ENCODE measurements around the gene SYCE1L. TPM values are rescaled to one million over a fixed set of nuclear protein-coding genes. Genes with fewer than 3 reads are reported as not detected.
"Not testable (repeated sequence)": the region's sequence is repeated elsewhere in the genome, so short reads cannot be mapped to it uniquely, and the experiment has no call there.

SYCE1L gene
- total RNA-seq, 1 experiment from 2014 or later = not detected

DNA sequence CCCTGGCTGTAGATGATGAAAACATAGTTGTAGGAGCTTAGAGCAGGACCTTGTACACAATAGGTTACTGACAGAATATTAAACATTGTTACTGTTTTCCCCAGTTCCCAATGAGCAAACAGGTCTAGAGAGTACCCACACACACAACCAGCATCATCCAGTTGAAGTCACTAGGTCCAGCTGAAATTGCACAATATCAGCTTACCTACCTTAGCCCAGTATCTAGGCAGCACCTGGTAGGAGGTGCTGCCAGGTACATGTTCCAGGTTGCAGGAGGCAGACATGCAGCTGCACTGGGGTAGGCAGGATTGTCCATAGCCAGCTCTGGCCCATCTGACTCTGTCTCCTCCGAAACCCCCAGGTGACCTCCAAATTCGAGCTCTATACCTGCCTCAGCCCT lies 1.5 kb upstream of the SYCE1L start:
- no peak for DNase-seq (ENCODE audit: low spot score)

DNA sequence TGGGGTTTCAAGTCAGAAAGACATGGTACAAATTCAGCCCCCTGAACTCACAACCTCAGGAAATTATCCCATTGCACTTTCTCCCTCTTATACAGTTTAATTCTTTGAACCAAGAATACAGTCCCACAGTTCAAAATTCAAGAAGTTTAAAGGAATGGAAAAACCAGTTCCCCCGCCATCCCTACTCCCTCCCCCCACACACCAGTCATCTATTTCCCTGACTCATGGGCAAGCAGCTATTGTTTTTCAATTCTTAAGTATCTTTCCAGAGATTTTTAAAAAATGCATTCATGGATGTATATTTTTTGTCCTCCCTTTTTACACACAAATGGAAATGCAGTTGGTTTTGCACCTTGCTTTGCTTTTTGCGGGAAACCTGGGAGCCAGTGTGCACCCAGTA lies 7.3 kb downstream of the SYCE1L start:
- no peak for DNase-seq (ENCODE audit: low spot score)

DNA sequence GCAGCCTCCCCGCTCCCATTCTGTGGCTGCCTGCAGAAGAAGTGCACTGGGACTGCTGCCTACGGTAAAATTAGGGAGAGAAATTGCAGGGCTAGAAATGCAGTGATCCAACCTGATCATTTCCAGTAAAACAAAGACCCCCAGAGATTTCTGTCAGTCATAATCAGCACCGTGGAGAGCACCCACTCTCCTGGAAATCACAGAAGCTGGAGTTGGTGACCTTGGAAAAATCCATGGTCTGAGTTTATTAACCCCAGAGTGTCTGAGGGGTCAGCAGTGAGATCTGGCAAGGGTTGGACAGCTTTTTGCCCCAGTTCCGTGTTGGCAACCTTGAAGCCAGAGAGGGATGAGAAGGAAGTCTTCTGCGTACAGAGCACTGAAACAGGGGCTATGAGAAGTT lies 7.8 kb downstream of the SYCE1L start:
- no peak for DNase-seq (ENCODE audit: low spot score)

DNA sequence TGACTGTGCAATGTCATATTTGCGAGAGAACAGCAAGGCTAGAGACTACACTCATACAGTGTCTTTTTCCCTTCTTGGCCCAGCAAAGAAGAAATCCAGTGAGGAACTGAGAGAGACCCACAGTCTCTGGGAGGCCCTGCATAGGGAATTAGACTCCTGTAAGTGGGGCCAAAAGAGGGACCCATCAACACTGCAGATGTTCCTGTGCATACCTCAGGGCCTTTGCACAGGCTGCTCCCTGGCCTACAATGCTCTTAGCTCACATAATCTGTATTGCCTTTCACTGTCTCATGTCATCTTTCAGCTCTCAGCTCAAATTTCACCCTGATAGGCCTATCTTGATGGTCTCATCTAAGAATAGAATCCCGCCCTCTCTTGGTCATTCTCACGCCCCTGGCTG lies 9.2 kb downstream of the SYCE1L start:
- DNase-seq (ENCODE audit: low spot score) = no peak

DNA sequence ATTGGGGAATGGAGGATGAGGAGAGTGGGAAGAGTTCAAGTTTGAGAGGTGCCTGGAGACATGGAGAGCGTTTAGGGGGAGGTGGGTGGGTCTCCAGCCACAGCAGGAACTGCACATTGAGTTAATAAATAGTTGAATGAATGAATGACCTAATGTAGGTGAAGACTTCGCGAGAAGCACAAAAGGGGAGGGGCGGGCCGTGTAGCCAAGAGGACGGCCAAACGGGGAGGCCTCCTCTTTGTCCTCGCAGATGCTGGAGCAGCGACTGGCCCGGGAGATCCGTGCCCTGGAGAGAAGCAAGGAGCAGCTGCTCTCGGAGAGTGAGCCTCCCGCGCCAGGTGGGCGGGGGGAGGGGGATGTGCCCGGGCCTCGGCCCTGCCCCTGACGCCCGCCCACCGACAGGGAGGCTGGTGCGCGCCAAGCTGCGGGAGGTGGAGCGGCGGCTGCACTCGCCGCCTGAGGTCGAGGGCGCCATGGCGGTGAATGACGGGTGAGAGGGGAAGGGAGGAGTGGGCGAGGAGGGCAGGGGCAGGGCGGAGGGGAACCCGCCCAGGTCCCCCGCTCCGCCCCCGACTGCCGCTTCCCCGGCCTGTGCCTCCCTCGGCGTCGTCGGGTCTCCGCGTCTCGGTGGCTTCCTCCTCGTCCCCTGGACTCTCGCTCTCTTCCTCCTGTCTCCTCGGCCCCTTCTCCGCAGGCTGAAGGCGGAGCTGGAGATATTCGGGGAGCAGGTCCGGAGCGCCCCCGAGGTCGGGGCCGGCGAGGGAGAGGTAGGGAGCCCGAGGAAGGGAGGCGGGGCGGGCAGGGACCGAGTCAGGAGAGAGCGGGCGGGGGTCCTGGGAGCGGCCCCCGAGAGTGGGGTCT lies 12.9 kb downstream of the SYCE1L start:
- no peak for DNase-seq (ENCODE audit: low spot score)

DNA sequence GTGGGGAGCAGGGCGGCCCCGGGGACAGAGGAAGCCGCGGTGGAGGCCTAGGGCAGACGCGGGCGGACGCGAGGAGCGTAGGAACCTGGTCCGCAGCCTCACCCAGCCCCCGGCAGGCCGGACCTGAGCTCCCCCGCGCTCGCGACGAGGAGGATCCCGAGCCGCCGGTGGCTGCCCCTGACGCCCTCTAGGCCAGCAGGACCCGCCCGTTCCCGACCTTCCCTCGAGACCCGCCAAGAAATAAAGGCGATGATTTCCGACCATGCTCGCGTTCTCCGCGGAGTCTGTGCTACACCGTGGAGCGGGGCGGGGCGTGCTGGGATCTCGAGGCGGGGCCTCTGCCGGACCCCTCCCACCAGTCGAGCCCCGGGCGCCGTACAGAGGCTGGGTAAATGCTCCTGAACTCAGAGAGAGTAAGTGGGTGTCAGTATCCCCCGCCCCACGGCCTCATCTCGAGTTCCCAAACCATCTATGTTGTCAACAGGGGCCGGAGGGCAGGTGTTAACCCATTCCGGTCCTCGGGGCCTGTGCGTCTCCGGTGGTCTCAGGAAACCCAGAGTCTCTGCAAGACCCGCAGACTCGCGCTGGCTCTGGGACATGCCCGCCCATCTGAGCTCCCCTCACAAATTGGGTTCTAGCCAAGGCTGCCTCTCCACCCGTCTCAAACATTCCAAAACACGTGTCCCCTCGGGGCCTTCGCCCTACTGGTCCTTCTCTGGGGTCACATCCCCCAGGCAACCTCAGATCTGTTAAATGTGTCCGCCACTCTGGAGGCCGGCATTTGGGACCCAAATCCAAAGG lies 13.7 kb downstream of the SYCE1L start:
- DNase-seq (ENCODE audit: low spot score) = no peak

DNA sequence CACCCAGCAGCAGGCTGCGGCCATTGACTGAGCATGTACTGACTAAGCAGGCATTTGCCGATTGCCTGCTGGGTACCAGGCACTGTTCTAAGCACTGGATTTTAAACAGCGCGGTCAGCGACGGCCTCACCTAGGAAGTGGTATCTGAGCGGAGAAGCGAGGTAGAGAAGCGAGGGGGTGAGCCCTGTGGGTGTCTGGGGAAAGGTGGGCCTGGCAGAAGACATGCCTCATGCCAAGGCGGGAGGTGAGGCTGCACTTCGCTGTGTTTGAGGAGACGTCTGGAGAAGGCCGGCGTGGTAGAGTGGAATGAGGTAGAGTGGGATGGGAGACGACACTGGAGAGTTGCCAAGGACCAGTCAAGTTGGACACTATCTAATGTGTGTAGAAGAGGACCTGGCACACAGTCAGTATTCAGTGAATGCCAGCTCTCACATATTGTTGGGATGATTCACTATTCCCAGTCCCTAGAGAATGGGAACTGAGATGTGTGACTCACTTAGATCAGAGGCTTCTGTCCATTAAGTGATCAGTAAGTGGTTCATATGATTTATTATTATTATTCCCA lies 14.4 kb downstream of the SYCE1L start:
- DNase-seq (ENCODE audit: low spot score) = peak; percentile 55

DNA sequence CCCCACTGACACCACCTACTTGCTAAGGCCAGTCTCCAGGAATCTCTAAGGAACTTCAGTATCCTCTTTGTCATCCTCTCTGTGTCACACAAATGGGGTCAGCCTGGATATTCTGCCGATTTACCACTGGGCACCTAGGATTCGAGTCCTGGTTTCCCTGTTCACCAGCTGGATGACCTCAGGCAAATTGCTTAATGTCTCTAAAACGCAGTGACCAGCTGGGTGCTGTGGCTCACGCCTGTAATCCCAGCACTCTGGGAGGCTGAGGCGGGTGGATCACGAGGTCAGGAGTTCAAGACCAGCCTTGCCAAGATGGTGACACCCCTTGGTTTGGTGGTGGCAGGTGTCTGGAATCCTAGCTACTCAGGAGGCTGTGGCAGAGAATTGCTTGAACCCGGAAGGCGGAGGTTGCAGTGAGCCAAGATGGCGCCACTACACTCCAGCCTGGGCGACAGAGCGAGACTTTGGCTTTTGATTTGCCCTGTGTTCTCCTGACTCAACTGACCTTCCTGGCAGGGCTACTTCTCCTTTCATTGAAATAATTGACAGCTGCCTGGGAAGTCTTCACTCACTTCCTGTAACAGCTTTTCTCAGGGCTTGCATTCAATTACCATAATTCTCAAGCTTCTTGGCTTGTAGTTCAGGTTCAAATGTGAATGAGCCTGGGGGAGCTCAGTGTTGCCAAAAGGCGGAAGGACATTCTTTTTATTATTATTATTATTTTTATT lies 15.4 kb downstream of the SYCE1L start:
- DNase-seq (ENCODE audit: low spot score) = no peak

DNA sequence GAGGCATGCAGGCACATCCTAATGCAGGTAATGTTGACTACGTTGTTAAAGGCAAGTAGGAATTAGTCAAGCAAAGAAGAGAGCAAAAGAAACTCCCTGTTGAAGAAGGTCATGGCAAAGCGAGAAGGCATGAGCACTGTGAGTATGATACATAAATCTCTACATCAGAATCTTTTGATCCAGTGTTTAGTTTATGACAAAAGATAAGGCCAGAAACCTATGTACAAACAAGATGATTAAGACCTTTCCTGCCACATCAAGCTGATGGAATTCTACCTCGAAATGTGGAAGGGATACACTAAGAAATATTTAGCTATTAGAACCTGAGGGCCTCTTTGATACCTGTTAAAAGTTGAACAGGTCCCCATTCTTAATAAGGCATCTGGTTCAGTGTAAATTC lies 20.2 kb downstream of the SYCE1L start:
- DNase-seq (ENCODE audit: low spot score) = no peak

DNA sequence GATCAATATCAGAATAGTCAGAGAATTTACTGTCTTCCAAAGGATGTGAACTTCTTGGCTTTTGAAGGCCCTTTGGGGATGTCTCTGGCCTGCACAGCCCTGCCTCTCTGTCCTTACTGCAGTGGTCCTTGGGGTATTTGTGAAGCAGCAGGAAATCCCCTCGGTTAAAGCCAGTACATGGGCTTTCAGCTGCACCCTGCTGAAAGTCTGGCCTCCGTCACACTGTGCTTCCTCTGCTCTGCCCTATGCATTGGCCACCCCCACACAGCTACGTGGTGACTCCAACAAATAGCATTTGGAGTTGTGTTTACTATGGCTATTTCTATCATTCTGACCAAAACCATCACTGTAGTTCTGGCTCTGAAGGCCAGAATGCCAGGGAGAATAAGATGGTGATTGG lies 21.2 kb downstream of the SYCE1L start:
- DNase-seq (ENCODE audit: low spot score) = no peak

DNA sequence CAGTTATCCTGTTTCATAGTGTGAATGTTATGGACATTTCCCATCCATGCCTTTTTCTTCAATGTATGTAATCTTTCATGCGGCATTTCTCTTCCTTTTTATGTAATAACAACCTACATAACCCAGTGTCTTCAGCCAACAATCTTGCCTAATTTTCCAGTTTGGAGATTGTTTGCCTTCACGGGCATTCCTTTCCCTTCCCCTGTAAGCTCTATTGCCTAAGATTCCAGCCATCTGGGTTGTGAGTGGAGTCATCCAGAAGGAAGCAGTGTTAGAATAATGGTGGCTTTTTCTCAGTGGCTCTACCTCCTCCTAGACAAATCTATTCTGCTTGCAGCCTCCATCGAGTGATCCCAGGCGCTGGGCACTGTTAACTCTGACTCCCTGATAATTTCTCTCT lies 22.3 kb downstream of the SYCE1L start:
- no peak for DNase-seq (ENCODE audit: low spot score)

DNA sequence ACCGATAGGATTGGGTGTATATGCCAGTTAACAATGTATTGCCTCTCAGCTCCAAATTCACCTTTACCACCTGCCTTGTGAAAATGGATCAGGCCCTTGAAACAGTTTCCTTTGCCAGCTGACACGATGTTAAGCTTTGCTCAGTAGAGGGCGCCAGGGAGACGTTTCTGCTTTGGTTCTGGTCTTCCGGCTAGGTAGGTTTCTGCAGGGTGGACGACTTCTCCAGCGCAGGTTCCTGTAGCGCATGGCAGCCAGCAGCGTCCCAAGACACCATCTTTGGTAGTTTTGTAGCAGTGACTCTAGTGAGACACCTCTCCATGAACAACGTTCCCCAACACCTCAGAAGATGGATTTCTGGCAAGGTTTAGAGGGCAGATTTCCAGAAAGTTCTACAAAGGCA lies 24.0 kb downstream of the SYCE1L start:
- DNase-seq (ENCODE audit: low spot score) = peak; percentile 39

DNA sequence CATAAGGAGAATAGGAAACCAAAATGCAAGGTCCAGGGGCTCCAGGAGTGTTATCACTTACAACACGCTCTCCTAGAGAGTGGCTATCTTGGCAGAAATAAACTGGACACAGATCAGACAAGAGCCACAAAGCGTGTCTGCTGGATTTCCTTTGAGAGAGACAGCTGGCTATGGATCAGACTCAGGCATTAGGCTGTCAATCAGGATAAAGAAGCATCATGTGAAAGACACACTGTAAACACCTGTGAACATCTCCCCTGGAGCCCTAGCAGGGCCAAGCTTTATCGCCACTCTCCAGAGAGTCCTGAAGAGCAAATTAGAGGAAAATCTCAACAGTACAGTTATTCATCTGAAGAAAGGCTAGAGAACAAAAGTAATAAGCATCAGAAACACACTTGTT lies 26.0 kb downstream of the SYCE1L start:
- no peak for DNase-seq (ENCODE audit: low spot score)

DNA sequence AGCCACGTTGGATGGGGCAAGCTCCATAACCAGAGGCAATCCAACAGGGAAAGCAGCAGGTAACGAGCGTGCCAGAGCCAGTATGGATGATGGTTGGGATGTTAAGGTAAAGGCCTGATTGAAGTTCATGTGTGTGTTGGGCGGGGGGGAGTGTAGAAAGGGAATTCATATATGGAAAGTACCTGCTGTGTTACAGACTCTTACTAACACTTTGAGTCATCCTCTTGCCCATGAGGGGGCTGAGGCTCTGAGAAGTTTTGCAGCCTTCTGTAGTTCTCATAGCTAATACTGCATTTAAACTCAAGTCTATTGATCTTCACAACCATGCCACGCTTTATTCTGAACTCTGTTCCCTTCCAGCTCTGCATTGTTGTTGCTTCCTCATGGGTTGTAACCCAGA lies 28.5 kb downstream of the SYCE1L start:
- DNase-seq (ENCODE audit: low spot score) = no peak

DNA sequence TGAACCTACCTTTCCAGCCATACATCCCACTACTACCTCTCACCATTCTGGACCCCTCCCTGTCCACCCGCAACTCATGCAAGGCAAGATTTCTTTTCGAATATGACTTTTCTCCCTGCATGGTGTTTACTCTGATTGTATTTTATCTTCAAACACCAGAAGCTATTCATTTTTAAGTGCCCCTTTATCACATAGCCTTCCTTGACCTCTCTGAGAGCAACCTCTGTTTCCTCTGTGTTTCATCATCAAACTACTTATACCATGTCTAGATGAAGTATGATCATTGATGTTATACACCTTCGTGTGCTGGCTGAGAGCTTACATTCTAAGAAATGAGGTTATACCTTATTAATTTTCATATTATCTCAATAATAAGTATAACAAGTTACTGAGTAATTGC lies 31.8 kb downstream of the SYCE1L start:
- DNase-seq (ENCODE audit: low spot score) = no peak

DNA sequence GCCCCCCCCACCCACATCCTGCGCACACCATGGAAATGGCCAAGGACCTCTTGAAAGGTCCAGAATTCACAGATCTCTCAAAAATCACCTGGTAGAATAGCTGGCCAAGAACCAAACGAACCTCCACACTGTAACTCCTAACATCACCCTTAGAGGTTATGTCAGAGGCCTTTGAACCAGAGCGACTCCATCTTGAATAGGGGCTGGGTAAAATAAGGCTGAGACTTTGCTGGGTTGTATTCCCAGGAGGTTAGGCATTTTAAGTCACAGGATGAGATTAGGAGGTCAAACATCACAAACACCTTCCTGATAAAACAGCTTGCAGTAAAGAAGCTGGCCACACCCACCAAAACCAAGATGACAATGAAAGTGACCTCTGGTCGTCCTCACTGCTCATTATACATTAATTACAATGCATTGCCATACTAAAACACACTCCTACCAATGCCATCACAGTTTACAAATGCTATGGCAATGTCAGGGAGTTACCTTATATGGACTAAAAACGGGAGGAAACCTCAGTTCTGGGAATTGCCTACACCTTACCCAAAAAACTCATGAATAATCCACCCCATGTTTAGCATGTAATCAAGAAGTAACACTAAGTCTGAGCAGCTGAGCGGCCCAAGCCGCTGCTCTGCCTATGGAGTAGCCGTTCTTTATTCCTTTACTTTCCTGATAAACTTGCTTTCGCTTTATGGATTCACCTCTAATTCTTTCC lies 34.8 kb downstream of the SYCE1L start:
- no peak for DNase-seq (ENCODE audit: low spot score)

DNA sequence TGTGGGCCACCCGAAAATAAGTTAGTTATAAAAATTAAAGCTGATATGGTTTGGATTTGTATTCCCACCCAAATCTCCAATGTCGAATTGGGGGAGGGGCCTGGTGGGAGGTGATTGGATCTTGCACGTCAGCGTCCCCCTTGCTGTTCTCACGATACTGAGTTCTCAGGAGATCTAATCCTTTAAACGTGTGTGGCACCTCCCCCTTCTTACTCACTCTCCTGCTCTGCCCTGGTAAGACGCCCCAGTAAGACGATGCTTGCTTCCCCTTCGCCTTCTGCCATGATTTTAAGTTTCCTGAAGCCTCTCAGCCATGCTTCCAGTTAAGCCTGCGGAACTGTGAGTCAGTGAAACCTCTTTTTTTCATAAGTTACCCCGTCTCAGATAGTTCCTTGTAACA lies 35.4 kb downstream of the SYCE1L start:
- DNase-seq (ENCODE audit: low spot score) = no peak

DNA sequence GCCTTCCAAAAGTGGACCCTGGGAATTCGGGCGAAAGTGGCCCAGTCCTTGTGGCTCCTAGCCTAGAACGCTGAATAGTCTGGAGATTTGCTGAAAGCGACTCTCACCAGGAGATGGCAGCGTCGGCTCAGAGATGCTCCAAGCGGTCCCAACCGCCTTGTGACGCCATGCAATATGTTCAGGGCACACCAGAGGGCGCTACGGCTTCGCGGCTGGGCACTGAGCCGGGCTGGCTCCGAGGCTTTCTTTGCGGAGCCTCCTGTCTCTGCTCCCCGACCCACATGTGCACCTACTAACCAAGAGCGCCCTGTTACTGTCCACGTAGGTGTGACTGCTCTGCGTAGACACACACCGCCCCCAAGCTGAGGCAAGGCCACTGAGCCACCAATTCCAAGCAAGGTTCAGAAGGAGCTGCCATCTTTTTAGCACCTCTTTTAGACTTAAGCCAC lies 36.9 kb downstream of the SYCE1L start:
- DNase-seq (ENCODE audit: low spot score) = peak; percentile 90

DNA sequence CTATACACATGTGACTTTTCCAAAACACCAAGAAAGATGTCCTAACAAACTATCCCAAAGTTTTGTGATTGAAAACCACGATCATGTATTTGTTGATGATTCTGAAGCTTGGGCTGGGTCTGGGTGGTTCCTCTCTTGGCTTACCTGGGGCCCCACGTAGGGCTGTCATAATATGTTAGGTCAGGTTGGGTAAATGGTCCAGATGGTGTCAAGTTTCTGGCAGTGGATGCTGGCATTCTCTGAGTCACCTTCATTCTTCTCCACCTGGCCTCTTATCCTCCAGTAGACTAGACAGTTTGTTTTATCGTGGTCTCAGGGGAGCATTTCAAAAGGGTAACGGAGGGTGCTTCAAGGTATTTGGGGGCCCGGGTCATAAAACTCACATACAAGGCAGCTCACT lies 39.4 kb downstream of the SYCE1L start:
- no peak for DNase-seq (ENCODE audit: low spot score)

DNA sequence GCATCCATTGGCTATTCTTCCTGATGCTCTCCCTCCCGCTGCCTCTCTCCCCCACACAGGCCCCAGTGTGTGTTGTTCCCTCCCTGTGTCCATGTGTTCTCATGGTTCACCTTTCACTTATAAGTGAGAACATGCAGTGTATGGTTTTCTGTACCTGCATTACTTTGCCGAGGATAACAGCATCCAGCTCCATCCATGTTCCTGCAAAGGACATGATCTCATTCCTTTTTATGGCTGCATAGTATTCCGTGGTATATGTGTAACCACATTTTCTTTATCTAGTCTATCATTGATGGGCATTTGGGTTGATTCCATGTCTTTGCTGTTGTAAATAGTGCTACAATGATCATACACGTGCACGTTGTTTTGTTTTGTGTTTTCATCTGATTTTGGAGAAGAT lies 43.3 kb downstream of the SYCE1L start:
- not testable (repeated sequence) for DNase-seq (ENCODE audit: low spot score)

DNA sequence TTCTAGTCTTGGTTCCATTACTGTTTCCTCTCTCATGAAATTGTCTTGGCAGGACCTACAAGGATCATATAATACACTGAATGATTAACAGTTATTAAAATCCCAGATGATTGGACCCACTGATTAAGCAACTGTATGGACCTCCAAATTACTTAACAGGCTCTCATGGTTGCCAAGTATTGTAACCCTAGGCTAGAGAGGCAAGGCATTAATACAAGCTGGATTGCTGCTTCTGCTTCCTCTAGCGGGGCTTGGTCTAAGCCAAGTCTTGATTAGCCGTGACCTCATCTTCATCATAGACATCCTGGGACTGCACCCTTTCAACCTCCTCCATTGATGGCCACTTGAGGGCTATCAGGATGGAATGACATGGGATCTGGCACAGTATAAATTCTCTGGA lies 46.9 kb downstream of the SYCE1L start:
- no peak for DNase-seq (ENCODE audit: low spot score)
